ENCODE measurements around the gene ABCC8. TPM values are rescaled to one million over a fixed set of nuclear protein-coding genes. Genes with fewer than 3 reads are reported as not detected.

ABCC8 gene
- total RNA-seq, 1 experiment from 2014 or later = not detected

DNA sequence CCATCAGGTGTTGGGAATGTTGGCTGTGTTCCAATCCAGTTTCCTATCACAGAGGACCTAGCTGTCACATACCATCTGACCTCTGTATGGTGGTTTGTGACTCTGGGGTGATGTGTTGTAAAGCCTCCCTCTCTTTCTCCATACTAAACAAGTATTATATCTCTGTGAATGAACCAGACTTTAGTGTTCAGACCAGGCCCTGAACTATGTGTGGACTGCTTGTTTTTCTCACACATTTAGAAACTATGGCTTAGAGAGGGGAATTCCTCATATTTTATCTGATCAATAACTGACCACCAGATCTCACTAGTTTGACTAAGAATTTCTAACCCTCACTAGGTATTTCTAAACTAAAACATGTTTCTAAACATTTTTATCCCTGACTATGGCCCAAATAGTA lies 107.6 kb downstream of the ABCC8 start:
- TF ChIP-seq, protein P1, sequence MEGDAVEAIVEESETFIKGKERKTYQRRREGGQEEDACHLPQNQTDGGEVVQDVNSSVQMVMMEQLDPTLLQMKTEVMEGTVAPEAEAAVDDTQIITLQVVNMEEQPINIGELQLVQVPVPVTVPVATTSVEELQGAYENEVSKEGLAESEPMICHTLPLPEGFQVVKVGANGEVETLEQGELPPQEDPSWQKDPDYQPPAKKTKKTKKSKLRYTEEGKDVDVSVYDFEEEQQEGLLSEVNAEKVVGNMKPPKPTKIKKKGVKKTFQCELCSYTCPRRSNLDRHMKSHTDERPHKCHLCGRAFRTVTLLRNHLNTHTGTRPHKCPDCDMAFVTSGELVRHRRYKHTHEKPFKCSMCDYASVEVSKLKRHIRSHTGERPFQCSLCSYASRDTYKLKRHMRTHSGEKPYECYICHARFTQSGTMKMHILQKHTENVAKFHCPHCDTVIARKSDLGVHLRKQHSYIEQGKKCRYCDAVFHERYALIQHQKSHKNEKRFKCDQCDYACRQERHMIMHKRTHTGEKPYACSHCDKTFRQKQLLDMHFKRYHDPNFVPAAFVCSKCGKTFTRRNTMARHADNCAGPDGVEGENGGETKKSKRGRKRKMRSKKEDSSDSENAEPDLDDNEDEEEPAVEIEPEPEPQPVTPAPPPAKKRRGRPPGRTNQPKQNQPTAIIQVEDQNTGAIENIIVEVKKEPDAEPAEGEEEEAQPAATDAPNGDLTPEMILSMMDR (IDR thresholded peaks at IDR 0.05; ENCODE audit: insufficient read depth in 1 of 2, low read depth in 1 of 2, low read length in 1 of 2, severe bottlenecking in 1 of 2, unreplicated experiment in 1 of 2) = no peak
- ChIA-PET POLR2A (no interaction called here), CTCF (no interaction called here)
- Mint-ChIP-seq H3K4me1 (ENCODE audit: low read depth, unreplicated experiment) (no peaks in the 10 kb centered on the region), H3K27me3 (ENCODE audit: insufficient read depth, unreplicated experiment) (no peaks in the 10 kb centered on the region), H3K9me3 (ENCODE audit: unreplicated experiment) (peaks cover 55% of the 10 kb centered on the region), H3K36me3 (ENCODE audit: insufficient read depth, unreplicated experiment) (peaks cover 52% of the 10 kb centered on the region), H3K4me3 (ENCODE audit: unreplicated experiment) (no peak overlapping the region), H3K27ac (ENCODE audit: unreplicated experiment) (no peak overlapping the region)
- no TSS peak for BruUV-seq (replicated peaks)
- Histone ChIP-seq H3K4me1 (no peaks in the 10 kb centered on the region), H3K36me3 (ENCODE audit: control insufficient read depth, insufficient read depth, low read length) (peaks cover 10% of the 10 kb centered on the region), H3K4me3 (ENCODE audit: low read depth, low read length) (no peak overlapping the region), H3K9me3 (peaks cover 42% of the 10 kb centered on the region), H3K27me3 (replicated peaks; ENCODE audit: control insufficient read depth, insufficient read depth, low read length) (no peaks in the 10 kb centered on the region)
- intact Hi-C loops (cut with micrococcal nuclease; ENCODE audit: unreplicated experiment) = no loop called here
- DNase-seq = no peak

DNA sequence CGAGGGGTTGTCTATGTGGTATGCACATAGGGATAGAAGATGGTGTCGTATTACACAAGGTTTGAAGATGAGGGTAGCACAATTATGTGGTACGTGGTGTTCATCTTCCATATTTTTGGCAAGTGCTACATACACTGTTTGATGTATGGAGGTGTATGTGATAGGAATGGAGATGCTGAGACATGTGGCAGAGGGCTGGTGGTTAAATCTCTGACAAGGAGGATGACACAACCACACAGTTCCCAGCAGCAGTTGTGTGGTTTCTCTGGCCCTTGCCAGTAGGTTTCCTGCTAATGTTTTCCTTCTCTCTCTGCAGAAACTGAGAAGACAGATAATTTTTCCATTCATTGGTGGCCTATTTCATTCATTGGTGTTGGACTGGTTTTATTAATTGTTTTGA lies 108.1 kb downstream of the ABCC8 start:
- ChIA-PET POLR2A (no interaction called here), CTCF (no interaction called here)
- Mint-ChIP-seq H3K27me3 (ENCODE audit: insufficient read depth, unreplicated experiment) (no peaks in the 10 kb centered on the region), H3K27ac (ENCODE audit: unreplicated experiment) (no peak overlapping the region), H3K9me3 (ENCODE audit: unreplicated experiment) (peaks cover 55% of the 10 kb centered on the region), H3K4me3 (ENCODE audit: unreplicated experiment) (no peak overlapping the region), H3K4me1 (ENCODE audit: low read depth, unreplicated experiment) (no peaks in the 10 kb centered on the region), H3K36me3 (ENCODE audit: insufficient read depth, unreplicated experiment) (peaks cover 52% of the 10 kb centered on the region)
- peaks cover 42% of the 10 kb centered on the region for H3K9me3 ChIP-seq
- no peaks in the 10 kb centered on the region for H3K27me3 ChIP-seq (replicated peaks; ENCODE audit: control insufficient read depth, insufficient read depth, low read length)
- H3K4me3 ChIP-seq (ENCODE audit: low read depth, low read length) = no peak overlapping the region
- H3K4me1 ChIP-seq = no peaks in the 10 kb centered on the region
- TF ChIP-seq, protein P1 (IDR thresholded peaks at IDR 0.05; ENCODE audit: insufficient read depth in 1 of 2, low read depth in 1 of 2, low read length in 1 of 2, severe bottlenecking in 1 of 2, unreplicated experiment in 1 of 2) = no peak
- H3K36me3 ChIP-seq (ENCODE audit: control insufficient read depth, insufficient read depth, low read length) = peaks cover 10% of the 10 kb centered on the region
- no TSS peak for BruUV-seq (replicated peaks)
- intact Hi-C loops (cut with micrococcal nuclease; ENCODE audit: unreplicated experiment) = no loop called here
- no peak for DNase-seq

DNA sequence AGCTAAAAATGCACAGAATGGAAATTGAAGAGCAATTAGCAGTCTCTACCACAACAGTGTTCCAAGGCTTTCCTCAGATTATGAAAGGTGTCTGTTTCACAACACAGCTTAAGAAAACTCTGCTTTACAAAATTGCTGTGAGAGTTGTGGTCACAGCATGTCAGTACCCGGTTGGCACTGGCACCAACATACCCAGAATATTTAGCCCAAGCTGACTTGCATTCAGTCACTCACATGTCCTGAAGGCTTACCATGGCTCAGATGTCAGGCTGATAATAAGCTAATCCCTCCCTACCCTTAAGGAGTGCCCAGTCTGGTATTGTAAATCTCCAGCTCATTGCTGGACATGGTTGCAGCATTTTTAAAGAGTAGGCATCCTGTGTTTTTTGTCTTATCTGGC lies 110.2 kb downstream of the ABCC8 start:
- ChIA-PET POLR2A (no interaction called here), CTCF (interaction anchor here (0.8 kb wide), 1 partner anchor 17 kb away, joined by 3 read pairs; no protein-coding TSS in a partner anchor)
- H3K27me3 ChIP-seq (replicated peaks; ENCODE audit: control insufficient read depth, insufficient read depth, low read length) = no peaks in the 10 kb centered on the region
- DNase-seq = no peak
- Mint-ChIP-seq H3K4me1 (ENCODE audit: low read depth, unreplicated experiment) (no peaks in the 10 kb centered on the region), H3K36me3 (ENCODE audit: insufficient read depth, unreplicated experiment) (peaks cover 45% of the 10 kb centered on the region), H3K4me3 (ENCODE audit: unreplicated experiment) (no peak overlapping the region), H3K27ac (ENCODE audit: unreplicated experiment) (no peak overlapping the region), H3K9me3 (ENCODE audit: unreplicated experiment) (peaks cover 38% of the 10 kb centered on the region), H3K27me3 (ENCODE audit: insufficient read depth, unreplicated experiment) (no peaks in the 10 kb centered on the region)
- H3K9me3 ChIP-seq = peaks cover 25% of the 10 kb centered on the region
- BruUV-seq (replicated peaks) = no TSS peak
- TF ChIP-seq, protein P1 (IDR thresholded peaks at IDR 0.05; ENCODE audit: insufficient read depth in 1 of 2, low read depth in 1 of 2, low read length in 1 of 2, severe bottlenecking in 1 of 2, unreplicated experiment in 1 of 2) = no peak
- no peak overlapping the region for H3K4me3 ChIP-seq (ENCODE audit: low read depth, low read length)
- intact Hi-C loops (cut with micrococcal nuclease; ENCODE audit: unreplicated experiment) = no loop called here
- no peaks in the 10 kb centered on the region for H3K4me1 ChIP-seq
- peaks cover 7% of the 10 kb centered on the region; the same call in 1 of the 2 replicates for H3K36me3 ChIP-seq (ENCODE audit: control insufficient read depth, insufficient read depth, low read length)

All from Caco-2 (cell line).